Skin of body (tissue), 2 donors: ENCODE measurements around the gene TMEM258. TPM values are rescaled to one million over a fixed set of nuclear protein-coding genes. Genes with fewer than 3 reads are reported as not detected.

Experiments used
- DNase-seq: peaks from one replicate; lab custom pipeline; 2025; lab: John Stamatoyannopoulos, UW
- total RNA-seq: library from RNA; depleted of rRNA; stranded (reverse); fragments of >200 nt; gene quantifications from one replicate; pipeline ENCODE4 v1.2.3, GENCODE V29; 2014

Gene TMEM258
- total RNA-seq, 1 donor from 2014 or later: 83.5 TPM

GRCh38 chr11:61826930-61827570, 34.7 kb upstream of the TMEM258 start:
- DNase-seq: peak; percentile 52

DNA sequence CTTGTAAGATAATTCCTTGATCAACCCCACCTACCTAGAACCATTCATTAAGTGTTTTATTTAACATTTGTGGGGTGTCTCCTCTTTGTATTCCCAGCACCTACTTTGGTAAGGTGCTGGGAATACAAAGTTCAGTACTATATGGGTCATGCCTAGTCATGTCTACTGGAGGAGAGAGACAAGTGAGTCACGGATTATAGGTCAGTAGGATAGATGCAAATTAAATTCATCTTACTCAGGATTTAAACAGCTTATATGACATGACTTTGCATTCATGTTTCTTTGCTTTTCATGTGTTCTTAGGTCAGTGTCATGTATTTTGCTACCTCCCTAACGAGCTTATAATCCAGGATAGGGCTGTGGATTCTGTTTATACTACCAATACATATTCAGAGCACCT, 27.8 kb upstream of the TMEM258 start:
- DNase-seq: no peak

DNA sequence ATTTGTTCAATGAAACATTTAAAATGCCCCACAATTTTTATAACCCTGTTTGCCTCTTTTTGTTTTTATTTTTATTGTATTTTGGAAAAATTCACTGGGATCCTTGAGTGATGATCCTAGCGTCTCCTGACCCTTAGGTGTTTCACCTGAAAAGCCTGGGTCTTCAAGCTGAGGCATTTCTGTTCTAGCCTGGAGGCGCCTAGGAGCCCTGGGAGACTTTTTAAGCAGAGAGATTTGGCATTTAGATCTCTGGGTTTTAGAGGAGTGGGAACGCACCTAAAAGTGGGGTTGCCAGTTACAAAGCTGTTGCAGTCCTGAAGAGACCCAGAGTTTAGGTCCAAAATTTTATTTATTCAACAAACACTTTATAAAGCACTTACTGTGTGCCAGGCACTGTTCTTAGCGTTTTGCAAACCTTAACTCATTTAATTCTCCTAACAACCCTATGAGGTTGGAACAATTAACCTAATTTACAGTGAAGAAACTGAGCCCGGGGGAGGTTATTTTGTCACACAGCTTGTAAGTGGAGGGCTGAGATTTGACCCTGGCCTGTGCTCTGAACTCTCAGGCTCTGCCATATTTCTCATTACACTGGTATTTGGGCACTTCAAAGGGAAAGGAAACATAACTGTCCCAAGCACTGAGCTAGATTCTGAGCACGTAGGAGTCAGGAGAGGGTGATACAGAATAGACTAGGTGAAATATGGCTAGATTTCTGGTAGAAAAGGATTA, 25.2 kb upstream of the TMEM258 start:
- no peak for DNase-seq

DNA sequence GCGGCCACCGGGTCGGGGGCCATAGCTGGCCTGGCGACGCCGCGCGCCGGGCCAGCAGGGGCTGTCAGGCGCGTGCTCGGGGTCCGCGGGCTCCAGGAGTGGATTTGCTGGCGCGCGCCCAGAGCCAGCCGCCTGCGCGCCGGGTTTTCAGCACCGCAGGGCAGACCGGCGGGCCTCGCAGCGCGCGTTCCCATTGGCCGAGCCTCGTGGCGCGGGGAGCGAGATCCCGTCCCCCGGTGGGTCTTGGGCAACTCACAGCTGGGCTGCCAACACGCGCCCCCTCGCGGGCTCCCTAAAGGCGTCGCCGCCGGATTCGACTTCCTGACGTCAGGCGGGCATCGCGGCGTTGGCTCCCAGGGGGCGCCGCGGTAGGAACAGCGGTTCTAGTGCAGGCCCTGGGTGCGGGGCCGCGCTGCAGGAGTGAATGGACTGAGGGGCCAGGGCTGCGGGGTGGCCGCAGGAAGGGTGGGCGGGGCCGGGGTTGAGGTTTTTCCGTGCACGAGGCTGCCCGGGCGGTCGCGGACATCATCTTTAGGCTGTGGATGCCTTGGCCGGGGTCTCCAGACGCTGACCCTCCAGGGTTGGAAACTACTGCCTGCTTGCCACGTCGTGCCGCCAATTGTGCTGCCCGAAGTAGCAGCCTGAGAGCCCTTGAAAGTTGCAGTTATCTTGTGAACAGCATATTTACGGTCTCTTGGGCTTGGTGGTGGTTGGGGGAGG, 24.5 kb upstream of the TMEM258 start, which contains the start of gene FADS1:
Gene FADS1, minus strand, starts transcription at position 268 of the 720 bp plus-strand sequence. Its CDS starts 74 bp downstream, at position 194.
- DNase-seq: peak; percentile 64

GRCh38 chr11:61815790-61816735, 23.7 kb upstream of the TMEM258 start:
- peak; percentile 36 for DNase-seq

GRCh38 chr11:61814958-61815789, 22.8 kb upstream of the TMEM258 start:
- peak; percentile 88 for DNase-seq

DNA sequence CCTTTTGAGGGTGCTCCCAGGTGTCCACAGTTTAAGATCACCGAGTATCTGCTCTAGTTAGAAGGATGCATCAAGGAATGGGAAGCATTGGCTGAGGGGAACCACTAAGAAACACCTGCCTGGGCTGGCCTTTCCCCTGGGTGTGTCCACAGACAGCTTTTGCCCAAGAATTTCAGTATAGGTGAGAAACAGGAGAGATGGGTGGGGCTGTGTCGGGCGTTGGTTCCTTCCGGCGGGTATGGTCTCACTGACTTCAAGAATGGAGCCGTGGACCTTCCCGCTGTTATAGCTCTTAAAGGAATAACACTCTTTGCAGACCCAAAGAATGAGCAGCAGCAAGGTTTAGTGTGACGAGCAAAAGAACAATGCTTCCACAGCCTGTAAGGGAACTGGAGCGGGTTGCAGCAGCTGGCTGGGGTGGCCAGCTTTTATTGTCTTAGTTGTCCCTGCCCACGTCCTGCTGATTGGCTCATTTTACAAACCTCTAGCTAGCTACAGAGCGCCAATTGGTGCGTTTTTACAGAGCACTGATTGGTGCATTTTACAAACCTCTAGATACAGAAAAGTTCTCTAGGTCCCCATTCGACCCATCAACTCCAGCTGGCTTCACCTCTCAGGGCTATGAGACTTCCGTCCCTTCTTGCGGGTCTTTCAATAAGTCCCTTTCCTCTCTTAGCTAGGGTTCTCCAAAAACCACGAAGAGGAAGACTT, 22.0 kb upstream of the TMEM258 start:
- peak; percentile 34 for DNase-seq

DNA sequence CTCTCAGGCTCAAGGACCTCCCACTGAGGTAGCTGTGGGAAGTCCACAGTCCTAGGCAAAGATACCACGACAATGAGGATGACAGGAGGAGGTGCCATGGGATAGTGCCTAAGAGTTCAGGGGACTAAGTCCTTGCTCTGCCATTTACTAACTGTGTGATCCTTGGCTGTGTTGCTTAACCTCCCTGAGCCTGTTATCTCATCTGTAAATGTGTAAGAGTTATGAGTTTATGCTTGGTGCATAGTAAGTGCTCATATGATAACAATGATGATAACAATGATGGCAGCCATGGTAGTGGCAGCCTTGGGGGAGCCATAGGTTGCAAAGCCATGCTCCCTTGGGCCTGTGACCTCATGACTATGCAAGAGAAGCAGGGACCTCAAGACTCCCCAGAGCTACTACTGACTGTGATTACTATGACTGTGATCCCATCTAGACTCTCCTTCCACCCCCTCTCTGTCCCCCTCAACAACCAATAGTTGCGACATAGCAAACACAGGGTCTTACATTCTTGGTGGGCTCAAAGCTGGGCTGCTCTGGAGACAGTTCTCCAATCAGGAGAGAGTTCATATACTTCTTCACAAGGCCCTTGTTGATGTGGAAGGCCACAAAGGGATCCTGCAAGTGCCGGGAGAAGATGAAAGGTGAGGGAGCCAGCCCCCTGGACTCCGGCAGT, 20.5 kb upstream of the TMEM258 start:
- no peak for DNase-seq

- no peak for DNase-seq
Measured at GRCh38 chr11:61811831-61812230, 19.4 kb upstream of the TMEM258 start.

- no peak for DNase-seq
Measured at GRCh38 chr11:61810671-61811175, 18.3 kb upstream of the TMEM258 start.

DNA sequence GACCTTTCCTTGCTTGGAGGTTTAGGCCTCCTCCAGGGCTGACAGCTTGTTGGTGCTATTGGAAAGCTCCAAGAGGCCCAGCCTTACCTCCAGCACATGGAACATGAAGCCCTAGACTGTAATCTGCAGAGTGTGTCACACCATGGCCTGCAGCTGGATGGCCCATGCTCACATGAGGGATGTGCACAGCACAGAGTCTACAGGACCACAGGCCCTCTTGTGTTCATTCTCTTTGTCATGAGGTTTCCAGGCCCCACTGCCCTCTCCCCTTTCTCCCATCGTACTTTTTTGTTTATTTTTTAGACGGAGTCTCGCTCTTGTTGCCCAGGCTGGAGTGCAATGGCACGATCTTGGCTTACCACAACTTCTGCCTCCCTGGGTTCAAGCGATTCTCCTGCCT, 14.4 kb upstream of the TMEM258 start:
- no peak for DNase-seq

DNA sequence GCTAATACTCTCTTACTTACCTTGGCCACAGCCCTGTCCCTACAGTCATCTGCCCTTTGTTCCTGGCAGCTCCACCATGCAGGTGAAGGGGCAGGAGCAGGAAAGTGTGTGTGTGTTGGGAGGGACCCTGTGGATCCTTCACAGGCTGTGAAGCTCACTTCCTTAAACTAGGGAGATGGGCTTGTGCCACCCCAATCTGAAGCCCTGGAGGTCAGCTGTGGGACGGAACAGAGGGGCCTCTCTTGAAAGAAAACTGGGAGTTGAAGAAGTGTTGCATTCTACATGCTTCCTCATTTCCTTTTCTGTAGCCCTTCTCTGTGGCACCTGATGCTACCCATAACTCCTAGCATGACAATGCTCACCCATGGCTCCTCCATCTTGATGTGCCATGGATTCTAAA, 12.7 kb upstream of the TMEM258 start:
- no peak for DNase-seq

- no peak for DNase-seq
Measured at GRCh38 chr11:61803889-61804647, 11.7 kb upstream of the TMEM258 start.

- no peak for DNase-seq
Measured at GRCh38 chr11:61802605-61803004, 10.2 kb upstream of the TMEM258 start.

DNA sequence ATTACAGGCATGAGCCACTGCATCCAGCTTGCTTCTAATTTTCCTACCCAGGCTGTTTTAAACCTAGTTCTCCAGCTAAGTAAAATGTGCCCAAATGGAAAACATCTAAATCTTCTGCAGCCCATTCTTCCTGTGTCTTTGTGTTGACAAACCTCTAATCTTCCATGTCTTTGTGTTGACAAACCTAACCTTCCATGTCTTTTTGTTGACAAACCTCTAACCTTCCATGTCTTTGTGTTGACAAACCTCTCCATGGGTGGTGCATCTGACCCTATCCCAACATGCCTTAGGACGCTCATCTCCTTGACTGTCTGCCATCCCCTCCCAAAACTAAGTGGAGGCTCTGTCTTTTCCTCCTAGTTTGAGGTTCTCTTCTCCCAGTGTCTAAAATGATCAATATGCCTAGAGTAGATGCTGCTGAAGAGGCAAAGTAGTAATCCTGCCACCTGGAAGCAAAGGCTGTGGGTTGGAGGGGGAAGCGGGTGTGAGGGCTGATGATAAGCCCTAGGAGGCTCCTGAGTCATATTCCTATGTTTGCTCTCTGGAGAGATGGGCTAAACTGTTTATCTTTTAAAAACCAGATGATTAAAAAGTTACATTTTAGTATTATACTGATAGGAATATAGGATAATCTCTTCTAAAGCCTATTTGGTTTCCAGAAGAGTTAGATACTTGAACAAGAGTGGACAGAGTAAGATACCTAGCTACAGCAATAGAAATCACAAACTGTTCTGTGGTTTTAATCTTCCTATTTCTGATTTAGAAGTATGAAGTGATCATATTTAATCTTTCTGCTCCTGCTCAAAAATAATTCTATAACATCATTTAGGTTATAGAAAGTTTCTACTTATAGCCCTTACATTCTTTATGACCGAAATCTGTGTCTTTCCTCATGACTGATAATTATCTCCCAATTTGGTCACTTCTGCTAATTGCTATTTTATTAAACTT, 8.2 kb upstream of the TMEM258 start:
- DNase-seq: no peak

DNA sequence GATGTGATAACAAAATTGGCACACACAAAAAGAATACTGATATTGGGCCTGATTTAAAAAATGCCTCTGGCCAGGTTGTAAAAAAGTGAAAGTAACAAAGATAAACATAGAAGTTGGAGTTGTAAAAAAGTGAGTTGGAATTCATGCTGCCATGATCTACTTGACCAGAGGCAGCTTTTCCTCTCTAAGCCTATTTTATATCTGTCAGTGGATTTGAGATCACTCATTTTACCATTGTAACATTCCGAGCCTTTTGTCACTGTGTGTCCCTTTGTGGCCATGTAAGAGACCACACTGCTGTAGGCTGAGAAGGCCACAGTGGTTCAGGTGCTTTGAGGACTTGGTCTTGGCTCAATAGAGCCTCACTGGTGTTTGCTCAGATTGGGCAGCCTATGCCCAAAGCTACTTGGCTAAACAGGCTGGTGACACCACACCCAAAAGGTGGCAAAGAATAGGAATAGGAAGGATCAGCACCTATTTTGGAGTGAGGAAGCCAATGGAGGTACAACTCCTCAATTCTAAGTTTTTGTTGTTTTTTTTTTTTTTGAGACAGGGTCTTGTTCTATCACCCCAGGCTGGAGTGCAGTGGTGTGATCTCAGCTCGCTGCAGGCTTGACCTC, 7.4 kb upstream of the TMEM258 start:
- no peak for DNase-seq
